HepG2 (cell line): ENCODE measurements around the gene CCNYL1. TPM values are rescaled to one million over a fixed set of nuclear protein-coding genes. Genes with fewer than 3 reads are reported as not detected.

Source experiments
- ARID3A ChIP-seq: IDR thresholded peaks from 2 replicates; pipeline ENCODE4 v1.6.1; 2012; ENCODE audit warnings: low read depth, low read length, improper control_type of control experiment
- ATAD3A ChIP-seq: sonication (generic); formaldehyde crosslinking; IDR thresholded peaks from 2 replicates; pipeline ENCODE4 v1.4.0; 2020; ENCODE audit warnings: missing genetic modification reagents
- CEBPG ChIP-seq: IDR thresholded peaks from 2 replicates; pipeline ENCODE4 v1.6.1; 2016
- EP300 ChIP-seq, 3 experiments: sonication (generic) in 1 of 3; formaldehyde crosslinking in 1 of 3; IDR thresholded peaks; 2 replicates each; pipeline versions ENCODE4 v1.5.1 to v1.6.1; 2011 to 2020; ENCODE audit warnings: low read depth in 2 of 3, low read length in 2 of 3, borderline replicate concordance in 1 of 3, improper control_type of control experiment in 1 of 3, mild to moderate bottlenecking in 1 of 3, missing genetic modification reagents in 1 of 3, moderate library complexity in 1 of 3
- FOXP4 ChIP-seq: sonication (generic); formaldehyde crosslinking; IDR thresholded peaks from 2 replicates; pipeline ENCODE4 v1.4.0; 2020; ENCODE audit warnings: missing genetic modification reagents
- GABPA ChIP-seq, 2 experiments: IDR thresholded peaks; 2 replicates each; pipeline ENCODE4 v1.6.1; 2011 to 2016; ENCODE audit warnings: low read depth in 2 of 2, low read length in 1 of 2, missing biosample characterization in 1 of 2, missing genetic modification characterization in 1 of 2
- GATAD2A ChIP-seq: IDR thresholded peaks from 2 replicates; pipeline ENCODE4 v1.6.1; 2016
- HNF4A ChIP-seq: sonication (generic); formaldehyde crosslinking; IDR thresholded peaks from 2 replicates; pipeline ENCODE4 v1.4.0; 2020; ENCODE audit warnings: missing genetic modification reagents
- JUND ChIP-seq: sonication (generic); formaldehyde crosslinking; IDR thresholded peaks from 2 replicates; pipeline ENCODE4 v1.8.0; 2022; ENCODE audit warnings: mild to moderate bottlenecking, missing genetic modification reagents
- MTA1 ChIP-seq: sonication (generic); formaldehyde crosslinking; IDR thresholded peaks from 2 replicates; pipeline ENCODE4 v1.4.0; 2020; ENCODE audit warnings: missing genetic modification reagents, mild to moderate bottlenecking, borderline replicate concordance
- NR2F2 ChIP-seq: IDR thresholded peaks from 2 replicates; pipeline ENCODE4 v1.6.1; 2012; ENCODE audit warnings: low read depth, inconsistent platforms, borderline replicate concordance
- PHF21A ChIP-seq: sonication (generic); formaldehyde crosslinking; IDR thresholded peaks from 2 replicates; pipeline ENCODE4 v1.5.0; 2020; ENCODE audit warnings: mild to moderate bottlenecking, missing genetic modification reagents
- RFX3 ChIP-seq: IDR thresholded peaks from 2 replicates; pipeline ENCODE4 v1.6.1; 2016; ENCODE audit warnings: missing biosample characterization, missing genetic modification reagents
- RORA ChIP-seq: sonication (generic); formaldehyde crosslinking; IDR thresholded peaks from 2 replicates; pipeline ENCODE4 v1.5.0; 2020; ENCODE audit warnings: mild to moderate bottlenecking, missing genetic modification reagents, moderate library complexity
- RXRA ChIP-seq: sonication (generic); formaldehyde crosslinking; IDR thresholded peaks from 2 replicates; pipeline ENCODE4 v1.5.1; 2020; ENCODE audit warnings: missing genetic modification reagents
- UBTF ChIP-seq: sonication (generic); formaldehyde crosslinking; IDR thresholded peaks from 2 replicates; pipeline ENCODE4 v1.4.0; 2020; ENCODE audit warnings: mild to moderate bottlenecking, missing genetic modification reagents
- ZBTB25 ChIP-seq: IDR thresholded peaks from 2 replicates; pipeline ENCODE4 v1.6.1; 2018; ENCODE audit warnings: missing genetic modification reagents
- ZNF24 ChIP-seq: fragments of 450-650 bp; IDR thresholded peaks from 2 replicates; pipeline ENCODE4 v1.6.1; 2017; ENCODE audit warnings: antibody characterized with exemption, mild to moderate bottlenecking
- ZNF335 ChIP-seq: sonication (generic); formaldehyde crosslinking; IDR thresholded peaks from 2 replicates; pipeline ENCODE4 v1.4.0; 2020; ENCODE audit warnings: missing genetic modification reagents
- ZNF460 ChIP-seq: sonication (generic); formaldehyde crosslinking; IDR thresholded peaks from 2 replicates; pipeline ENCODE4 v1.5.1; 2020; ENCODE audit warnings: missing genetic modification reagents, mild to moderate bottlenecking, borderline replicate concordance
- polyA plus RNA-seq, 8 experiments: library from polyadenylated mRNA; depleted of rRNA in 3 of 8; stranded (reverse) in 7 of 8; unstranded in 1 of 8; fragments of >200 nt; fragmentation: Illumina TruSeq in 4 of 8; extraction: Trizol in 4 of 8; gene quantifications; 2 replicates each; pipeline versions ENCODE4 v1.2.1 to v1.2.3, GENCODE V29; 2011 to 2016; ENCODE audit warnings: low read depth in 4 of 8, missing spikeins in 1 of 8, mixed read lengths in 1 of 8; ENCODE audit not compliant: insufficient read depth in 1 of 8
- total RNA-seq, 5 experiments: library from RNA; depleted of rRNA; stranded (reverse); fragments of >200 nt; fragmentation: Illumina TruSeq; extraction: Trizol; gene quantifications; 2 replicates each; pipeline ENCODE4 v1.2.3, GENCODE V29; 2016; ENCODE audit warnings: low read depth in 1 of 5
- TF ChIP-seq, protein P1 (sequence below): sonication (generic); formaldehyde crosslinking; IDR thresholded peaks from 2 replicates; pipeline ENCODE4 v1.4.0; 2020; ENCODE audit warnings: missing genetic modification reagents

Gene CCNYL1
- total and polyA plus RNA-seq, 2 of the 13 experiments (the other 11 are each of a cell fraction or from before 2014, with no cell fraction given) = 12.5 to 16.2 TPM

GRCh38 chr2:207747653-207748560, 36.5 kb downstream of the CCNYL1 start (continued):
- no peak for TF ChIP-seq RORA
- 0 out of 2 replicates have a peak, but pooled peaks have one; percentile 21 for TF ChIP-seq UBTF (CRISPR knock-in tag)
- peak in 1 of 2 experiments; percentile 95; a peak in 2 of 4 replicates for TF ChIP-seq EP300 (IDR thresholded peaks at IDR 0.05; ENCODE audit: low read depth in 2 of 2, low read length in 2 of 2)
- TF ChIP-seq EP300 (CRISPR knock-in tag; IDR thresholded peaks at IDR 0.05; ENCODE audit: borderline replicate concordance) = peak; percentile 64; the same call in 1 of the 2 replicates
- 0 out of 2 replicates have a peak, but pooled peaks have one; percentile 51 for TF ChIP-seq RXRA (CRISPR knock-in tag)
- TF ChIP-seq JUND (CRISPR knock-in tag) = peak; percentile 84
- TF ChIP-seq MTA1 (CRISPR knock-in tag) = no peak
- no peak for TF ChIP-seq RFX3 (CRISPR knock-in tag)
- peak; percentile 59; the same call in 1 of the 2 replicates for TF ChIP-seq CEBPG (CRISPR knock-in tag)
- no peak for TF ChIP-seq ATAD3A (CRISPR knock-in tag)
- TF ChIP-seq ZNF460 (CRISPR knock-in tag) = no peak
- peak; percentile 57; the same call in 1 of the 2 replicates for TF ChIP-seq ARID3A
- peak; percentile 91 for TF ChIP-seq GATAD2A
- TF ChIP-seq GABPA (IDR thresholded peaks at IDR 0.05; ENCODE audit: low read depth, low read length) = no peak
- TF ChIP-seq GABPA (CRISPR knock-in tag; IDR thresholded peaks at IDR 0.05; ENCODE audit: low read depth) = no peak
- peak; percentile 41; the same call in 1 of the 2 replicates for TF ChIP-seq ZNF335 (CRISPR knock-in tag)
- peak; percentile 69; the same call in 1 of the 2 replicates for TF ChIP-seq NR2F2
- peak; percentile 97 for TF ChIP-seq ZNF24
- TF ChIP-seq HNF4A (CRISPR knock-in tag) = peak; percentile 43
- TF ChIP-seq FOXP4 (CRISPR knock-in tag) = peak; percentile 74; the same call in 1 of the 2 replicates
- TF ChIP-seq, protein P1, sequence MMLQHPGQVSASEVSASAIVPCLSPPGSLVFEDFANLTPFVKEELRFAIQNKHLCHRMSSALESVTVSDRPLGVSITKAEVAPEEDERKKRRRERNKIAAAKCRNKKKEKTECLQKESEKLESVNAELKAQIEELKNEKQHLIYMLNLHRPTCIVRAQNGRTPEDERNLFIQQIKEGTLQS = peak; percentile 59
- 0 out of 2 replicates have a peak, but pooled peaks have one; percentile 28 for TF ChIP-seq PHF21A (CRISPR knock-in tag)
- 0 out of 2 replicates have a peak, but pooled peaks have one; percentile 42 for TF ChIP-seq ZBTB25 (CRISPR knock-in tag)
